ENCODE data around the gene SOX5.

GRCh38 chr12:23655884-23656283, 293.6 kb downstream of the SOX5 start:
- TF ChIP-seq POLR2A (IDR thresholded peaks at IDR 0.05) (no peak), CTCF (IDR thresholded peaks at IDR 0.05) (no peak), POLR2AphosphoS5 (IDR thresholded peaks at IDR 0.05; ENCODE audit: insufficient read depth in 1 of 2, low read depth in 1 of 2) (no peak)

Measured in vagina (tissue), 2 donors.